NCI-H748 (cell line): ENCODE results near the gene CD1B.
"Not testable (repeated sequence)": the region's sequence is repeated elsewhere in the genome, so short reads cannot be mapped to it uniquely, and the experiment has no call there.

ENCODE experiments used
- DNase-seq: peaks from one replicate; lab custom pipeline; 2025; ENCODE audit not compliant: unreplicated experiment; lab: John Stamatoyannopoulos, UW

CD1B gene

GRCh38 chr1:158329300-158329699 lies 2.0 kb downstream of the CD1B start:
- DNase-seq, result no peak

- no peak for DNase-seq
These were observed 2.9 kb downstream of the CD1B start for GRCh38 chr1:158328426-158328825.

- no peak for DNase-seq
These were observed 3.9 kb downstream of the CD1B start for GRCh38 chr1:158327481-158327880.

GRCh38 chr1:158324395-158324794 lies 6.9 kb downstream of the CD1B start:
- DNase-seq, result no peak

GRCh38 chr1:158323866-158324265 lies 7.5 kb downstream of the CD1B start:
- DNase-seq, result no peak

- no peak for DNase-seq
These were observed 20.3 kb downstream of the CD1B start for GRCh38 chr1:158311066-158311465.

- no peak for DNase-seq
These were observed 20.7 kb downstream of the CD1B start for GRCh38 chr1:158310623-158311022.

GRCh38 chr1:158295791-158296190 lies 35.5 kb downstream of the CD1B start:
- DNase-seq, result no peak

- DNase-seq, result no peak
These were observed 40.9 kb downstream of the CD1B start for GRCh38 chr1:158290321-158290844.

GRCh38 chr1:158289811-158290210 lies 41.5 kb downstream of the CD1B start, which contains the start of gene CD1C:
TSS of gene CD1C (plus strand) at chr1:158289923. CDS start at chr1:158290065, 142 bp downstream.
- DNase-seq, result no peak

GRCh38 chr1:158286941-158287346 lies 44.4 kb downstream of the CD1B start:
- DNase-seq, result no peak

GRCh38 chr1:158286487-158286886 lies 44.8 kb downstream of the CD1B start:
- no peak for DNase-seq

- DNase-seq, result no peak
These were observed 45.5 kb downstream of the CD1B start for GRCh38 chr1:158285756-158286241.

- DNase-seq, result no peak
These were observed 47.4 kb downstream of the CD1B start for GRCh38 chr1:158283965-158284364.

GRCh38 chr1:158282421-158282820 lies 48.9 kb downstream of the CD1B start:
- DNase-seq, result not testable (repeated sequence)
